HepG2 (cell line): ENCODE measurements around the gene DUSP12. TPM values are rescaled to one million over a fixed set of nuclear protein-coding genes. Genes with fewer than 3 reads are reported as not detected.
A peak's percentile ranks its signal among the peaks of the same experiment; 100 is the strongest.

Experiments
- ATAC-seq: fragments of 200-7000 bp; cut with Tn5 transposase; 3 replicates; pipeline ENCODE4 v1.9.1; 2020; ENCODE audit warnings: mild to moderate bottlenecking, moderate library complexity
- BruUV-seq: library from RNA; stranded (reverse); fragments of 400-500 nt; replicated peaks from 2 replicates; lab custom pipeline; 2021; lab: Mats Ljungman, UMichigan
- CTCF ChIA-PET: fragments of 300-600 bp; formaldehyde crosslinking; extraction: SDS; loops from one replicate; lab custom pipeline; 2021; ENCODE audit warnings: low total read pairs, inconsistent platforms, low intra/inter-chr PET ratio; lab: Yijun Ruan, JAX
- POLR2A ChIA-PET: fragments of 350-600 bp; sonication (Branson Sonifier 250); formaldehyde crosslinking; loops from one replicate; lab custom pipeline; 2020; ENCODE audit warnings: antibody characterized with exemption, inconsistent platforms; lab: Yijun Ruan, JAX
- DNase-seq: peaks from one replicate; pipeline ENCODE4 v3.0.0-alpha.2; 2015; ENCODE audit warnings: low spot score
- FAIRE-seq: peaks from 3 replicates; lab custom pipeline; 2011; peaks lifted over from hg19 to GRCh38; lab: Jason Lieb, UNC
- H2AFZ ChIP-seq: one replicate; pipeline ENCODE4 v1.6.1; 2011; ENCODE audit warnings: low read length, inconsistent platforms
- H3K27ac ChIP-seq: fragments of 300-600 bp; 3 replicates; pipeline ENCODE4 v1.8.0; 2011; ENCODE audit warnings: mixed run types, mild to moderate bottlenecking, mixed read lengths, low read length, inconsistent platforms; ENCODE audit not compliant: insufficient read depth; ENCODE audit errors: extremely low read length
- H3K27me3 ChIP-seq, 2 experiments: fragments of 200-600 bp in 1 of 2; 2 replicates in 1 of 2; 3 replicates in 1 of 2; pipeline versions ENCODE4 v1.6.0 to v1.8.0; 2011; ENCODE audit warnings: low read length in 2 of 2, mild to moderate bottlenecking in 2 of 2, moderate library complexity in 2 of 2, inconsistent platforms in 1 of 2; ENCODE audit not compliant: insufficient read depth in 2 of 2, control insufficient read depth in 1 of 2
- H3K36me3 ChIP-seq, 2 experiments: fragments of 200-600 bp in 1 of 2; replicated peaks in 1 of 2; 2 replicates in 1 of 2; 3 replicates in 1 of 2; pipeline versions ENCODE4 v1.5.1 to v1.8.0; 2011; ENCODE audit warnings: low read length in 2 of 2, inconsistent platforms in 1 of 2; ENCODE audit not compliant: insufficient read depth in 2 of 2, control insufficient read depth in 1 of 2
- H3K4me1 ChIP-seq: 2 replicates; pipeline ENCODE4 v1.5.1; 2012; ENCODE audit warnings: low read length, inconsistent platforms; ENCODE audit not compliant: insufficient read depth
- H3K4me2 ChIP-seq: 2 replicates; pipeline ENCODE4 v1.6.0; 2011; ENCODE audit warnings: low read depth, low read length, inconsistent platforms
- H3K4me3 ChIP-seq, 3 experiments: fragments of 200-600 bp in 1 of 3; sonication (generic), shearing (Covaris generic) in 1 of 3; replicated peaks in 1 of 3; 2 replicates each; pipeline ENCODE4 v1.5.1; 2011 to 2016; ENCODE audit warnings: low read length in 3 of 3, inconsistent platforms in 2 of 3, low read depth in 2 of 3, mild to moderate bottlenecking in 2 of 3, control low read depth in 1 of 3, mixed read lengths in 1 of 3; ENCODE audit not compliant: insufficient read depth in 1 of 3
- H3K79me2 ChIP-seq: one replicate; pipeline ENCODE4 v1.6.1; 2011; ENCODE audit warnings: low read length, inconsistent platforms; ENCODE audit not compliant: insufficient read depth
- H3K9ac ChIP-seq: 2 replicates; pipeline ENCODE4 v1.6.0; 2011; ENCODE audit warnings: mild to moderate bottlenecking, low read depth, low read length, inconsistent platforms; ENCODE audit not compliant: insufficient read depth
- H3K9me3 ChIP-seq: 2 replicates; pipeline ENCODE4 v1.5.1; 2012; ENCODE audit warnings: mild to moderate bottlenecking, low read length
- H4K20me1 ChIP-seq: 2 replicates; pipeline ENCODE4 v1.6.0; 2011; ENCODE audit warnings: inconsistent platforms, mild to moderate bottlenecking, low read length, moderate library complexity; ENCODE audit not compliant: insufficient read depth
- ARID5B ChIP-seq: IDR thresholded peaks from 2 replicates; pipeline ENCODE4 v1.4.0; 2020; ENCODE audit warnings: mild to moderate bottlenecking, missing genetic modification reagents
- BCL6 ChIP-seq: IDR thresholded peaks from 2 replicates; pipeline ENCODE4 v1.6.1; 2016; ENCODE audit warnings: missing genetic modification reagents, missing compliant biosample characterization
- JUNB ChIP-seq: sonication (generic); formaldehyde crosslinking; IDR thresholded peaks from 2 replicates; pipeline ENCODE4 v1.8.0; 2022; ENCODE audit warnings: missing genetic modification reagents, mild to moderate bottlenecking, borderline replicate concordance
- RARA ChIP-seq: IDR thresholded peaks from 2 replicates; pipeline ENCODE4 v1.6.1; 2016; ENCODE audit warnings: missing genetic modification reagents, missing compliant biosample characterization
- RELA ChIP-seq: sonication (generic); formaldehyde crosslinking; IDR thresholded peaks from 2 replicates; pipeline ENCODE4 v1.4.0; 2020; ENCODE audit warnings: missing genetic modification reagents
- SMAD3 ChIP-seq: sonication (generic); formaldehyde crosslinking; IDR thresholded peaks from 2 replicates; pipeline ENCODE4 v1.4.0; 2020; ENCODE audit warnings: missing genetic modification reagents
- TAF15 ChIP-seq: fragments of 200-400 bp; formaldehyde crosslinking; IDR thresholded peaks from one replicate; pipeline ENCODE4 v1.6.1; 2018; ENCODE audit warnings: mild to moderate bottlenecking, low read depth, low read length; ENCODE audit not compliant: poor library complexity, severe bottlenecking
- TBX2 ChIP-seq: sonication (generic); formaldehyde crosslinking; IDR thresholded peaks from 2 replicates; pipeline ENCODE4 v1.5.0; 2020; ENCODE audit warnings: missing genetic modification reagents, mild to moderate bottlenecking, borderline replicate concordance
- TFAP4 ChIP-seq: sonication (generic); IDR thresholded peaks from 2 replicates; pipeline ENCODE4 v1.6.1; 2016; ENCODE audit warnings: low read depth, borderline replicate concordance
- YY1 ChIP-seq: IDR thresholded peaks from 2 replicates; pipeline ENCODE4 v1.6.1; 2011; ENCODE audit warnings: low read length, low read depth, moderate library complexity, mild to moderate bottlenecking; ENCODE audit not compliant: insufficient read depth, insufficient replicate concordance
- ZBTB42 ChIP-seq: sonication (generic); formaldehyde crosslinking; IDR thresholded peaks from 2 replicates; pipeline ENCODE4 v1.5.0; 2020; ENCODE audit warnings: mild to moderate bottlenecking, missing genetic modification reagents
- ZFP37 ChIP-seq: sonication (generic); formaldehyde crosslinking; IDR thresholded peaks from 2 replicates; pipeline ENCODE4 v1.4.0; 2020; ENCODE audit warnings: missing genetic modification reagents, borderline replicate concordance
- ZNF264 ChIP-seq: sonication (generic); formaldehyde crosslinking; IDR thresholded peaks from 2 replicates; pipeline ENCODE4 v1.4.0; 2020; ENCODE audit warnings: missing genetic modification reagents
- ZNF644 ChIP-seq: IDR thresholded peaks from 2 replicates; pipeline ENCODE4 v1.6.1; 2016; ENCODE audit warnings: low read depth
- ZNF761 ChIP-seq: sonication (generic); formaldehyde crosslinking; conservative IDR thresholded peaks from 2 replicates; pipeline ENCODE4 v1.4.0; 2020; ENCODE audit warnings: mild to moderate bottlenecking, missing genetic modification reagents
- WGBS: methylation state at CpG from one replicate; pipeline ENCODE4 v1.1.6; 2017; ENCODE audit warnings: low lambda C conversion rate; 5-methylcytosine and 5-hydroxymethylcytosine counted together
- in situ Hi-C: cut with HindIII; loops from 2 replicates; pipeline ENCODE4 v1.10.0; 2017; ENCODE audit warnings: low pct_unique_long_range_greater_than_20kb; ENCODE audit not compliant: extremely low pct_ligation_motif_present
- intact Hi-C: fragments of 100-400 bp; cut with micrococcal nuclease; formaldehyde crosslinking; loops from one replicate; pipeline ENCODE4 v1.10.0; 2022; ENCODE audit not compliant: unreplicated experiment
- polyA plus RNA-seq, 8 experiments: library from polyadenylated mRNA; depleted of rRNA in 3 of 8; stranded (reverse) in 7 of 8; unstranded in 1 of 8; fragments of >200 nt; fragmentation: Illumina TruSeq in 4 of 8; extraction: Trizol in 4 of 8; gene quantifications; 2 replicates each; pipeline versions ENCODE4 v1.2.1 to v1.2.3, GENCODE V29; 2011 to 2016; ENCODE audit warnings: low read depth in 4 of 8, missing spikeins in 1 of 8, mixed read lengths in 1 of 8; ENCODE audit not compliant: insufficient read depth in 1 of 8
- total RNA-seq, 5 experiments: library from RNA; depleted of rRNA; stranded (reverse); fragments of >200 nt; fragmentation: Illumina TruSeq; extraction: Trizol; gene quantifications; 2 replicates each; pipeline ENCODE4 v1.2.3, GENCODE V29; 2016; ENCODE audit warnings: low read depth in 1 of 5
- TF ChIP-seq, protein P1 (sequence below): sonication (generic); formaldehyde crosslinking; IDR thresholded peaks from 2 replicates; pipeline ENCODE4 v1.4.0; 2020; ENCODE audit warnings: mild to moderate bottlenecking, low read depth, missing genetic modification reagents
- TF ChIP-seq, protein P2 (sequence below): sonication (generic); formaldehyde crosslinking; IDR thresholded peaks from 2 replicates; pipeline ENCODE4 v1.8.0; 2023; ENCODE audit warnings: mild to moderate bottlenecking, missing genetic modification reagents
- TF ChIP-seq, protein P3 (sequence below): sonication (generic); formaldehyde crosslinking; IDR thresholded peaks from 2 replicates; pipeline ENCODE4 v1.8.1; 2023; ENCODE audit warnings: missing genetic modification reagents, mild to moderate bottlenecking, borderline replicate concordance

Gene DUSP12
- total and polyA plus RNA-seq, 2 of the 13 experiments (the other 11 are each of a cell fraction or from before 2014, with no cell fraction given), result 36.7 to 37.1 TPM

DNA sequence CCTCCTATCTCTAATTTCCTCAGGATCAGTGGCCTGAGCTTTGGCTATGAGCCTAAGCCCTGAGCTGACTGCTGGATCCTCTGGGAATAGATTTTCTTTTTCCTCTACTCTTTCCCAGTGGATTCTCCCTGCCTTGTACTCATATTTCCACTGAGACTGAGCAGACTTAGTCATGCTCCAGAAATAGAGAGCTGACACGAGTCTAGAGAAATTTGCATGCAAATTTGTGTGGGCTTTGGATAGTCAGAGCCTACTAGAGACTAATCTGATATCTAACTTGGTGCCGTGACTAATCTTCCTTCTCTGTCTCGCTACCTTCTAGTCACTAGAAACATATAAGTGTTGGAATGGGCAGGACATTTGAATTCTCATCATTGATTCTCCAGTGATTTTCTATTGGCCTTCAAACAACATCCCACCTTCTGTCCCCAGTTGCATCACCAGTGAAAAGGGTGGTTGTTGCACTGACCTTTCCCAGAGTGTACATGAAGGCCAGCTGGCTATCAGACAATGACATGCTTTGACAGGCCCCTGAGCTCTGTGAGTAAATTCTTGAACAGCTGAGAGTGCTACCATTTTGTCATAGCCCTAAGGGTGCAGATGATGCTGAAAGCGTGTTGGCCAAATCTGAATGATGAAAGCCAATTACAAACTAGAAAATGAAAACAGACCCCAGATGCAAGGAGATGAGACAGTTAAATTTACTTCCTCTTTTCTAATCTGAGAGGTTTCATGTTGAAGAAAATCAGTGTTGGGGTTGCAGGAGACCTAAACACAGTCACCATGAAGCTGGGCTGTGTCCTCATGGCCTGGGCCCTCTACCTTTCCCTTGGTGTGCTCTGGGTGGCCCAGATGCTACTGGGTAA is 42.9 kb upstream of the DUSP12 start, which contains the start of gene FCRLA:
Gene FCRLA, plus strand, starts transcription at position 748 of the 866 bp plus-strand sequence. Its CDS starts 36 bp downstream, at position 784.
- ChIA-PET CTCF (no interaction called here), POLR2A (no interaction called here)
- ATAC-seq (no peak), DNase-seq (no peak), FAIRE-seq (no peak)
- no peaks in the 10 kb centered on the region for H3K79me2 ChIP-seq
- in situ Hi-C loops (no loop called here), intact Hi-C loops (no loop called here)
- no peaks in the 10 kb centered on the region for H3K9me3 ChIP-seq
- no peaks in the 10 kb centered on the region; a peak in 1 of 5 replicates for H3K27me3 ChIP-seq
- 20% methylated on average over 4 of the region's 4 CpGs for WGBS
- H3K27ac ChIP-seq, result no peak within 1 kb of the TSS
- no peaks in the 10 kb centered on the region for H3K36me3 ChIP-seq
- no TSS peak for BruUV-seq
- H2AFZ ChIP-seq, result no peak within 1 kb of the TSS
- H3K4me1 ChIP-seq, result peaks cover 11% of the 10 kb centered on the region
- H3K4me3 ChIP-seq, result no peak within 1 kb of the TSS
- no peaks in the 10 kb centered on the region for H4K20me1 ChIP-seq
- H3K4me2 ChIP-seq, result no peak within 1 kb of the TSS
- no peak within 1 kb of the TSS for H3K9ac ChIP-seq
- TF ChIP-seq ZNF761 (CRISPR knock-in tag) (no peak), ZFP37 (CRISPR knock-in tag) (no peak), RARA (CRISPR knock-in tag) (0 out of 2 replicates have a peak, but pooled peaks have one; percentile 20), TBX2 (CRISPR knock-in tag) (no peak), SMAD3 (CRISPR knock-in tag) (no peak), ZNF264 (CRISPR knock-in tag) (no peak), ZBTB42 (CRISPR knock-in tag) (no peak), ARID5B (CRISPR knock-in tag) (no peak), JUNB (CRISPR knock-in tag) (no peak), ZNF644 (CRISPR knock-in tag) (peak; percentile 55; the same call in 1 of the 2 replicates), TAF15 (no peak), TFAP4 (peak; percentile 74; the same call in 1 of the 2 replicates), YY1 (no peak), BCL6 (CRISPR knock-in tag) (no peak), RELA (CRISPR knock-in tag) (no peak)
- TF ChIP-seq, protein P1, sequence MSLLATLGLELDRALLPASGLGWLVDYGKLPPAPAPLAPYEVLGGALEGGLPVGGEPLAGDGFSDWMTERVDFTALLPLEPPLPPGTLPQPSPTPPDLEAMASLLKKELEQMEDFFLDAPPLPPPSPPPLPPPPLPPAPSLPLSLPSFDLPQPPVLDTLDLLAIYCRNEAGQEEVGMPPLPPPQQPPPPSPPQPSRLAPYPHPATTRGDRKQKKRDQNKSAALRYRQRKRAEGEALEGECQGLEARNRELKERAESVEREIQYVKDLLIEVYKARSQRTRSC (CRISPR knock-in tag), result no peak
- TF ChIP-seq, protein P2, sequence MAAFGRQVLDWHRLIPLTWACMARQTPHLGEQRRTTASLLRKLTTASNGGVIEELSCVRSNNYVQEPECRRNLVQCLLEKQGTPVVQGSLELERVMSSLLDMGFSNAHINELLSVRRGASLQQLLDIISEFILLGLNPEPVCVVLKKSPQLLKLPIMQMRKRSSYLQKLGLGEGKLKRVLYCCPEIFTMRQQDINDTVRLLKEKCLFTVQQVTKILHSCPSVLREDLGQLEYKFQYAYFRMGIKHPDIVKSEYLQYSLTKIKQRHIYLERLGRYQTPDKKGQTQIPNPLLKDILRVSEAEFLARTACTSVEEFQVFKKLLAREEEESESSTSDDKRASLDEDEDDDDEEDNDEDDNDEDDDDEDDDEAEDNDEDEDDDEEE (CRISPR knock-in tag), result no peak
- TF ChIP-seq, protein P3, sequence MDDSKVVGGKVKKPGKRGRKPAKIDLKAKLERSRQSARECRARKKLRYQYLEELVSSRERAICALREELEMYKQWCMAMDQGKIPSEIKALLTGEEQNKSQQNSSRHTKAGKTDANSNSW (CRISPR knock-in tag), result no peak
